GM18868 (cell line): ENCODE results near the gene TMEM187.

Source experiments
- ATAC-seq: cut with Tn5 transposase; IDR thresholded peaks from one replicate; pipeline ENCODE4 v1.9.1; 2021; ENCODE audit warnings: mild to moderate bottlenecking, moderate library complexity; ENCODE audit not compliant: unreplicated experiment

The TMEM187 gene

GRCh38 chrX:153969904-153970356 lies 2.6 kb upstream of the TMEM187 start:
- ATAC-seq = no peak

GRCh38 chrX:153970357-153971123 lies 2.0 kb upstream of the TMEM187 start:
- no peak for ATAC-seq

GRCh38 chrX:153971124-153971449 lies 1.5 kb upstream of the TMEM187 start:
- ATAC-seq = peak; percentile 29

GRCh38 chrX:153971450-153972367 lies 845 bp upstream of the TMEM187 start, which contains the start of gene HCFC1:
TSS of gene HCFC1 (minus strand) at chrX:153971818. CDS start at chrX:153970840, 978 bp downstream.
- peak; percentile 34 for ATAC-seq

GRCh38 chrX:153973127-153974002 lies 811 bp downstream of the TMEM187 start:
- ATAC-seq = no peak

GRCh38 chrX:153974003-153974725 lies 1.6 kb downstream of the TMEM187 start:
- no peak for ATAC-seq

GRCh38 chrX:153974726-153975286 lies 2.3 kb downstream of the TMEM187 start:
- ATAC-seq = no peak

GRCh38 chrX:153980394-153980793 lies 7.8 kb downstream of the TMEM187 start:
- ATAC-seq = peak; percentile 36

- no peak for ATAC-seq
Observed at GRCh38 chrX:153981231-153981630, 8.7 kb downstream of the TMEM187 start.

- ATAC-seq = no peak
Observed at GRCh38 chrX:153981771-153982533, 9.4 kb downstream of the TMEM187 start.

- ATAC-seq = no peak
Observed at GRCh38 chrX:153983321-153983801, 10.8 kb downstream of the TMEM187 start.

- peak; percentile 57 for ATAC-seq
Observed at GRCh38 chrX:153984351-153985178, 12.0 kb downstream of the TMEM187 start.

- no peak for ATAC-seq
Observed at GRCh38 chrX:153988493-153988892, 15.9 kb downstream of the TMEM187 start.

GRCh38 chrX:153989973-153990655 lies 17.6 kb downstream of the TMEM187 start:
- no peak for ATAC-seq

GRCh38 chrX:153991013-153991580 lies 18.5 kb downstream of the TMEM187 start:
- no peak for ATAC-seq

GRCh38 chrX:153992180-153992579 lies 19.6 kb downstream of the TMEM187 start:
- ATAC-seq = no peak

- ATAC-seq = no peak
Observed at GRCh38 chrX:153993079-153993478, 20.5 kb downstream of the TMEM187 start.
